ENCODE data around the gene AP5Z1. TPM values are rescaled to one million over a fixed set of nuclear protein-coding genes. Genes with fewer than 3 reads are reported as not detected.
A peak's percentile ranks its signal among the peaks of the same experiment; 100 is the strongest.
"Not testable (repeated sequence)": the region's sequence is repeated elsewhere in the genome, so short reads cannot be mapped to it uniquely, and the experiment has no call there.

AP5Z1 gene
- total RNA-seq, 1 donor from 2014 or later = 36.9 TPM

DNA sequence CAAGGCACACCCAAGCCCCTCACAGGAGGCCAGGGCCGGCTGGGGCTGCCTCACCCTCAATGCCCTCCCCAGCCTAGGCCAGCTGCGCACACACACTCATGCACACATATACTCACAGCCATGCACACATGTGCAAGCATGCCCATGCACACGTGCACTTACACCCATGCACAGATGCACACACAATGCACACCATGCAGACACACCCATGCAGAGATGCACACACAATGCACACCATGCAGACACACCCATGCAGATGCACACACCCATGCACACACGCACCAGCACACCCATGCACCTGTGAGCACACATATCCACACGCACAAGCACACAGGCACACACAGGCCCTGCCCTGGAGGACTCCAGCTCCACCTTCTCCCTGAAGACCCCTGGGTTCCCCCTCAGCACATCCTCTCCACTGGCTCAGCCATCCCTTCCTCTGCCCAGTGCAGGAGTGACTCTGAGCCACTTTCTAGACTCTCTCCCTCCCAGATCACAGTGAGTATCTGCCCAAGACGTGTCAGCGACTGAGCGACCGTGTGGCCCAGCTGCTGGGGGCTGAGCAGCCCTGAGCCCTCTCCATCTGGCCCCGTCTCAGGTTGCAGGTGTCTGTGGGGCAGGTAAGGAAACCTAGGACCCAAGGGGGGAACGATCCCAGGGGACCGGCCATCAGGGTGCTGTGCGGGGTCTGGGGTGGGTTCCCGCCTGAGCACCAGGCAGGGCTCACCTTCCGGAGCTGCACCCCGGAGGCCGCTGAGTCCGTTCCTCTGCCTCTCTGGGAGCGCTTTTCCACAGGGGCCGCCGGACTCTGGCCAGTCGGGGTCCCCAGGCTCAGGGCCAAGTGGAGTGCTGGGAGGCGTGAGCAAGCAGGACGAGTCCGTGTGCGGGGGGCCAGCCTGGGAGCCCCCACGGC, 25.8 kb downstream of the AP5Z1 start:
- Mint-ChIP-seq H3K4me3 (no peak overlapping the region), H3K27ac (no peak overlapping the region), H3K36me3 (no peaks in the 10 kb centered on the region), H3K9me3 (no peaks in the 10 kb centered on the region), H3K27me3 (peaks cover 4% of the 10 kb centered on the region), H3K4me1 (ENCODE audit: unreplicated experiment) (no peaks in the 10 kb centered on the region)
- TF ChIP-seq, protein P1, sequence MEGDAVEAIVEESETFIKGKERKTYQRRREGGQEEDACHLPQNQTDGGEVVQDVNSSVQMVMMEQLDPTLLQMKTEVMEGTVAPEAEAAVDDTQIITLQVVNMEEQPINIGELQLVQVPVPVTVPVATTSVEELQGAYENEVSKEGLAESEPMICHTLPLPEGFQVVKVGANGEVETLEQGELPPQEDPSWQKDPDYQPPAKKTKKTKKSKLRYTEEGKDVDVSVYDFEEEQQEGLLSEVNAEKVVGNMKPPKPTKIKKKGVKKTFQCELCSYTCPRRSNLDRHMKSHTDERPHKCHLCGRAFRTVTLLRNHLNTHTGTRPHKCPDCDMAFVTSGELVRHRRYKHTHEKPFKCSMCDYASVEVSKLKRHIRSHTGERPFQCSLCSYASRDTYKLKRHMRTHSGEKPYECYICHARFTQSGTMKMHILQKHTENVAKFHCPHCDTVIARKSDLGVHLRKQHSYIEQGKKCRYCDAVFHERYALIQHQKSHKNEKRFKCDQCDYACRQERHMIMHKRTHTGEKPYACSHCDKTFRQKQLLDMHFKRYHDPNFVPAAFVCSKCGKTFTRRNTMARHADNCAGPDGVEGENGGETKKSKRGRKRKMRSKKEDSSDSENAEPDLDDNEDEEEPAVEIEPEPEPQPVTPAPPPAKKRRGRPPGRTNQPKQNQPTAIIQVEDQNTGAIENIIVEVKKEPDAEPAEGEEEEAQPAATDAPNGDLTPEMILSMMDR (conservative IDR thresholded peaks at IDR 0.05) = no peak
- no peak for DNase-seq (ENCODE audit: extremely low spot score, unreplicated experiment)

DNA sequence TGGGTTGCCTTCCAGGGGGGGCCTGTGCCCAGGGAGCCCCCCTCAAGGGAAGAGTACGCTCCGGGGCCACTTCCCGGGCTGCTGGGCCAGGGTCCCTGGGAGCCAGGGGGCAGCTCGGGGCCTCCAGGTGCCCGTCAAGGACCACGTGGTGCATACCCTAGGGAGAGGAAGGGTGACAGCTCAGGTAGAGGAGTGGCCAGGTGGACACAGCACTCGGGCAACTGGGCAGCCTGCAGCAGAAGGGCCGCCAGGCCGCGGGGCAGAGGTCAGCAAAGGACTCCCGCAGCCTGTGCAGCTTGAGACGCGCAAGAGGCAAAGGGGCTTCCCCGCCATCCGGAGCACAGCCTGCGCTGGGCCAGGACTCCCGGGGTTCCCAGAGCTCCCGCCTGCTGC, 26.4 kb downstream of the AP5Z1 start:
- TF ChIP-seq, protein P1 (conservative IDR thresholded peaks at IDR 0.05) = no peak
- no peak overlapping the region for H3K27ac Mint-ChIP-seq
- DNase-seq (ENCODE audit: extremely low spot score, unreplicated experiment) = no peak
- no peak overlapping the region for H3K4me3 Mint-ChIP-seq
- peaks cover 8% of the 10 kb centered on the region for H3K27me3 Mint-ChIP-seq
- H3K36me3 Mint-ChIP-seq = no peaks in the 10 kb centered on the region
- no peaks in the 10 kb centered on the region for H3K9me3 Mint-ChIP-seq
- no peaks in the 10 kb centered on the region for H3K4me1 Mint-ChIP-seq (ENCODE audit: unreplicated experiment)

DNA sequence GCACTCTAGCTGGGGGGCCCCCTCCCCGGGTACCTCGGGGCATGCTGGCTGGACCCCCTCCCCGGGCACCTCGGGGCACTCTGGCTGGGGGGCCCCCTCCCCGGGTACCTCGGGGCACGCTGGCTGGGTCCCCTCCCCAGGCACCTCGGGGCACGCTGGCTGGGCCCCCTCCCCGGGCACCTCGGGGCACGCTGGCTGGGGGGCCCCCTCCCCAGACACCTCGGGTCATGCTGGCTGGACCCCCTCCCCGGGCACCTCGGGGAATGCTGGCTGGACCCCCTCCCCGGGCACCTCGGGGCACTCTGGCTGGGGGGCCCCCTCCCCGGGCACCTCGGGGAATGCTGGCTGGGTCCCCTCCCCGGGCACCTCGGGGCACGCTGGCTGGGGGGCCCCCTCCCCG, 27.2 kb downstream of the AP5Z1 start:
- H3K9me3 Mint-ChIP-seq, H3K4me3 Mint-ChIP-seq, H3K36me3 Mint-ChIP-seq: not testable (repeated sequence)

DNA sequence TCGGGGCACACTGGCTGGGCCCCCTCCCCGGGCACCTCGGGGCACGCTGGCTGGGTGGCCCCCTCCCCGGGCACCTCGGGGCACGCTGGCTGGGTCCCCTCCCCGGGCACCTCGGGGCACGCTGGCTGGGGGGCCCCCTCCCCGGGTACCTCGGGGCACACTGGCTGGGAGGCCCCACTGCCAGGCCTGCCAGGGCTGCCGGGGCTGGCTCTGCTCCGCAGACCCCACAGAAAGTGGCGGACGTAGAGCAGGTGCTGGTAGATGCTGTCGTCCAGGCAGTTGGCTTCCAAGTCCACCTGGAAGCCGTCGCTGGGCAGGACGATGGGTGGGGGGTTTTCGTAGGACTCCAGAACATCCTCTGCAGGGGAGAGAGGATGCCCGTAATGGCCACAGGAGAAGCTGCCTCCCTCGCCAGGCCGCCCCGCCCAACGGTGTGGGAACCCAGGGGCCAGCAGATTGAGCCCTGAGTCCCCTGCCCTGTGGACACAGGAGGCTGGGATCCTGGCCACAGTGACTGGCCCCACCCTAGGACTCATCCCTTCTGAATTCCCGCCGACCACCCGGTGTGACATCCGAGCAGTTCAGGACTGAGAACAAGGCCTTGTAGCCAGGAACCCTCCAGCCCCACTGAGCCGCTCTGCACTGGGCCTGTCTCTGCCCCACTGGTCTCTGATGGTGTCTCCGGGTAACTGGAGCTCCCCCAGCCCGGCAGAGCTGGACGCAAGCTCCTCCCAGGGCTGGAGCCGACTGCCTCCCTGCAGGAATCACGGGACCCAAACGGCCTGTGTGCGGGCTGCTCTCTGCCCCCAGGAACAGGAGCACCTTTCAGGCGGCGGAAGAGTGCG, 28.2 kb downstream of the AP5Z1 start:
- TF ChIP-seq, protein P1 (conservative IDR thresholded peaks at IDR 0.05) = no peak
- peaks cover 16% of the 10 kb centered on the region for H3K27me3 Mint-ChIP-seq
- no peak for DNase-seq (ENCODE audit: extremely low spot score, unreplicated experiment)
- H3K27ac Mint-ChIP-seq = peak overlapping the region; percentile 48
- no peaks in the 10 kb centered on the region for H3K9me3 Mint-ChIP-seq
- no peaks in the 10 kb centered on the region for H3K36me3 Mint-ChIP-seq
- H3K4me1 Mint-ChIP-seq (ENCODE audit: unreplicated experiment) = no peaks in the 10 kb centered on the region
- no peak overlapping the region for H3K4me3 Mint-ChIP-seq

More for the DNA sequence above, 27.2 kb downstream of the AP5Z1 start:
- peaks cover 12% of the 10 kb centered on the region for H3K27me3 Mint-ChIP-seq
- H3K27ac Mint-ChIP-seq; H3K4me1 Mint-ChIP-seq (ENCODE audit: unreplicated experiment); DNase-seq (ENCODE audit: extremely low spot score, unreplicated experiment): not testable (repeated sequence)

DNA sequence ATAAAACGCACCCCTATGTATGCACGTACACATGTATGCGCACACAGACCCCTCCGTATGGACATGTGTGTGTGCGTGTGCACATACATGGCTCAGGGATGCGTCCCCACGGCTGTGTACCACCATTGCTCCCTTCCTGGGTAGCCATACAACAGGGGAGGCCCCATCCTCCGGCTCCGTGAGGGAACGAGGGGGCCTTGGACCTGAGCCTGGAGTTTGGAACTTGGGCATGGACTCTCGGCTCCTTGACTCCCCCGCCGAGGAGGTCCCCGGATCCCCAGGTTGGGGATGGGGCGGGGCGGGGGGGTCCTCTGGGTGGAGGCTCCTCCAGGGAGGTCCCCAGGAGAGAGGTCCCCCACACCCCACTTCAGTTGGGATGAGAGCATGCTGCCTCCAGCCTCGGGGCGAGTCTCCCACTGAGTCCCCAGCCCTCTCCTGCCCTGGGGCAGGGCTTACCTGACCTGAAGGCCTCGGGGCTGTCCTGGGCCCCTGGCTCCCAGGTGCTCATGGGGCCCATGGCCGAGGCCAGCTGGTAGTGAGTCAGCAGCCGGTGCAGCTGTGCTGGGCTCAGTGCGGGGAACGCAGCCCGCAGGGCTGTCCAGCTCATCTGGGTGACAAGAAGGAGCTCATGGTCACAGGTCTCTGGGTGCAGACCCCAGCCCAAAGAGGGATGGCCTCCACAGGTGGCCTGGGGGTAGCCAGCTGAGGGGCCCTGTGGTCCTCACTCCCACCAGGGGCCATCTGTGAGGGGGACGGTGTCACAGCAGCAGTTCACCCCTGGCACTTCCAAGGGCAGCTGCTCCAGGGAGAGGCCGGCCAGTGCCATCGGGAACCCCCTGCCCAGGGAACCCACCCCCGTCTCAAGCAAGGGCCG, 29.9 kb downstream of the AP5Z1 start:
- Mint-ChIP-seq H3K4me3 (no peak overlapping the region), H3K4me1 (ENCODE audit: unreplicated experiment) (no peaks in the 10 kb centered on the region), H3K36me3 (no peaks in the 10 kb centered on the region), H3K27ac (no peak overlapping the region), H3K9me3 (no peaks in the 10 kb centered on the region), H3K27me3 (peaks cover 16% of the 10 kb centered on the region)
- TF ChIP-seq, protein P1 (conservative IDR thresholded peaks at IDR 0.05) = no peak
- no peak for DNase-seq (ENCODE audit: extremely low spot score, unreplicated experiment)
